ENCODE results near the gene ZNF263. TPM values are rescaled to one million over a fixed set of nuclear protein-coding genes. Genes with fewer than 3 reads are reported as not detected.

The ZNF263 gene
- total RNA-seq, 1 experiment from 2014 or later: 32.4 TPM

- no peak for DNase-seq
- H3K4me3 ChIP-seq (ENCODE audit: insufficient read depth, low read depth, low read length): peak overlapping the region; percentile 90
- H3K36me3 ChIP-seq (replicated peaks; ENCODE audit: control insufficient read depth, insufficient read depth, low read length): peaks cover 15% of the 10 kb centered on the region
- no peaks in the 10 kb centered on the region for H3K27me3 ChIP-seq (ENCODE audit: control insufficient read depth, insufficient read depth, low read length)
These were observed 1.1 kb upstream of the ZNF263 start for GRCh38 chr16:3282103-3282729.

- no peaks in the 10 kb centered on the region for H3K27me3 ChIP-seq (ENCODE audit: control insufficient read depth, insufficient read depth, low read length)
- peaks cover 18% of the 10 kb centered on the region for H3K36me3 ChIP-seq (replicated peaks; ENCODE audit: control insufficient read depth, insufficient read depth, low read length)
- peak overlapping the region; percentile 90 for H3K4me3 ChIP-seq (ENCODE audit: insufficient read depth, low read depth, low read length)
- no peak for DNase-seq
These were observed 504 bp downstream of the ZNF263 start for GRCh38 chr16:3283543-3284447.

- no peak for DNase-seq
- Histone ChIP-seq H3K27me3 (ENCODE audit: control insufficient read depth, insufficient read depth, low read length) (no peaks in the 10 kb centered on the region), H3K36me3 (replicated peaks; ENCODE audit: control insufficient read depth, insufficient read depth, low read length) (peaks cover 31% of the 10 kb centered on the region), H3K4me3 (ENCODE audit: insufficient read depth, low read depth, low read length) (no peak overlapping the region)
These were observed 1.8 kb downstream of the ZNF263 start for GRCh38 chr16:3285131-3285530.

GRCh38 chr16:3289998-3290673 is 6.8 kb downstream of the ZNF263 start:
- Histone ChIP-seq H3K36me3 (replicated peaks; ENCODE audit: control insufficient read depth, insufficient read depth, low read length) (peaks cover 44% of the 10 kb centered on the region), H3K4me3 (ENCODE audit: insufficient read depth, low read depth, low read length) (no peak overlapping the region), H3K27me3 (ENCODE audit: control insufficient read depth, insufficient read depth, low read length) (no peaks in the 10 kb centered on the region)
- no peak for DNase-seq

GRCh38 chr16:3292604-3293003 is 9.3 kb downstream of the ZNF263 start:
- Histone ChIP-seq H3K27me3 (ENCODE audit: control insufficient read depth, insufficient read depth, low read length) (no peaks in the 10 kb centered on the region), H3K36me3 (replicated peaks; ENCODE audit: control insufficient read depth, insufficient read depth, low read length) (peaks cover 29% of the 10 kb centered on the region), H3K4me3 (ENCODE audit: insufficient read depth, low read depth, low read length) (no peak overlapping the region)
- DNase-seq: no peak

- peak; percentile 62 for DNase-seq
- Histone ChIP-seq H3K36me3 (replicated peaks; ENCODE audit: control insufficient read depth, insufficient read depth, low read length) (peaks cover 12% of the 10 kb centered on the region), H3K27me3 (ENCODE audit: control insufficient read depth, insufficient read depth, low read length) (no peaks in the 10 kb centered on the region), H3K4me3 (ENCODE audit: insufficient read depth, low read depth, low read length) (no peak overlapping the region)
These were observed 11.9 kb downstream of the ZNF263 start for GRCh38 chr16:3295209-3295608.

GRCh38 chr16:3295783-3296182 is 12.5 kb downstream of the ZNF263 start:
- H3K4me3 ChIP-seq (ENCODE audit: insufficient read depth, low read depth, low read length): no peak overlapping the region
- peaks cover 6% of the 10 kb centered on the region for H3K36me3 ChIP-seq (replicated peaks; ENCODE audit: control insufficient read depth, insufficient read depth, low read length)

GRCh38 chr16:3304370-3304769 is 21.1 kb downstream of the ZNF263 start:
- no peak for DNase-seq
- H3K4me3 ChIP-seq (ENCODE audit: insufficient read depth, low read depth, low read length): no peak overlapping the region
- no peaks in the 10 kb centered on the region for H3K27me3 ChIP-seq (ENCODE audit: control insufficient read depth, insufficient read depth, low read length)
- peaks cover 7% of the 10 kb centered on the region for H3K36me3 ChIP-seq (replicated peaks; ENCODE audit: control insufficient read depth, insufficient read depth, low read length)

More at GRCh38 chr16:3295783-3296182, 12.5 kb downstream of the ZNF263 start:
- H3K27me3 ChIP-seq (ENCODE audit: control insufficient read depth, insufficient read depth, low read length): no peaks in the 10 kb centered on the region
- peak; percentile 59 for DNase-seq

- DNase-seq: peak; percentile 92
- peaks cover 7% of the 10 kb centered on the region for H3K36me3 ChIP-seq (replicated peaks; ENCODE audit: control insufficient read depth, insufficient read depth, low read length)
- peak within 1 kb of the TSS; percentile 72 for H3K4me3 ChIP-seq (ENCODE audit: insufficient read depth, low read depth, low read length)
- H3K27me3 ChIP-seq (ENCODE audit: control insufficient read depth, insufficient read depth, low read length): no peaks in the 10 kb centered on the region
These were observed 22.1 kb downstream of the ZNF263 start, which contains the start of the genes TIGD7 and ZNF75A for GRCh38 chr16:3305109-3306068. Gene TIGD7, minus strand, starts transcription at chr16:3305430. Its CDS starts 4,816 bp downstream, at chr16:3300614. Gene ZNF75A, plus strand, starts transcription at chr16:3305497. Its CDS starts 2,932 bp downstream, at chr16:3308429.

- Histone ChIP-seq H3K36me3 (replicated peaks; ENCODE audit: control insufficient read depth, insufficient read depth, low read length) (peaks cover 7% of the 10 kb centered on the region), H3K27me3 (ENCODE audit: control insufficient read depth, insufficient read depth, low read length) (no peaks in the 10 kb centered on the region), H3K4me3 (ENCODE audit: insufficient read depth, low read depth, low read length) (peak overlapping the region; percentile 72)
- no peak for DNase-seq
These were observed 22.8 kb downstream of the ZNF263 start for GRCh38 chr16:3306078-3306477.

- Histone ChIP-seq H3K36me3 (replicated peaks; ENCODE audit: control insufficient read depth, insufficient read depth, low read length) (peaks cover 32% of the 10 kb centered on the region), H3K4me3 (ENCODE audit: insufficient read depth, low read depth, low read length) (no peak overlapping the region)
- no peak for DNase-seq
These were observed 28.2 kb downstream of the ZNF263 start for GRCh38 chr16:3311496-3311895.

GRCh38 chr16:3317315-3317999 is 34.2 kb downstream of the ZNF263 start:
- Histone ChIP-seq H3K27me3 (ENCODE audit: control insufficient read depth, insufficient read depth, low read length) (no peaks in the 10 kb centered on the region), H3K36me3 (replicated peaks; ENCODE audit: control insufficient read depth, insufficient read depth, low read length) (peaks cover 38% of the 10 kb centered on the region), H3K4me3 (ENCODE audit: insufficient read depth, low read depth, low read length) (no peak overlapping the region)
- no peak for DNase-seq

More at GRCh38 chr16:3311496-3311895, 28.2 kb downstream of the ZNF263 start:
- no peaks in the 10 kb centered on the region for H3K27me3 ChIP-seq (ENCODE audit: control insufficient read depth, insufficient read depth, low read length)

GRCh38 chr16:3321816-3322215 is 38.5 kb downstream of the ZNF263 start:
- DNase-seq: no peak
- H3K4me3 ChIP-seq (ENCODE audit: insufficient read depth, low read depth, low read length): no peak overlapping the region

More at GRCh38 chr16:3321816-3322215, 38.5 kb downstream of the ZNF263 start:
- no peaks in the 10 kb centered on the region for H3K27me3 ChIP-seq (ENCODE audit: control insufficient read depth, insufficient read depth, low read length)
- H3K36me3 ChIP-seq (replicated peaks; ENCODE audit: control insufficient read depth, insufficient read depth, low read length): peaks cover 11% of the 10 kb centered on the region

Measured in H7 (cell line).